Measurements from ENCODE around the gene SKA2. TPM values are rescaled to one million over a fixed set of nuclear protein-coding genes. Genes with fewer than 3 reads are reported as not detected.
"Not testable (repeated sequence)": the region's sequence is repeated elsewhere in the genome, so short reads cannot be mapped to it uniquely, and the experiment has no call there.

The SKA2 gene
- total and polyA plus RNA-seq, 3 experiments from 2014 or later, result 30.7 to 60.0 (median 55.8) TPM

DNA sequence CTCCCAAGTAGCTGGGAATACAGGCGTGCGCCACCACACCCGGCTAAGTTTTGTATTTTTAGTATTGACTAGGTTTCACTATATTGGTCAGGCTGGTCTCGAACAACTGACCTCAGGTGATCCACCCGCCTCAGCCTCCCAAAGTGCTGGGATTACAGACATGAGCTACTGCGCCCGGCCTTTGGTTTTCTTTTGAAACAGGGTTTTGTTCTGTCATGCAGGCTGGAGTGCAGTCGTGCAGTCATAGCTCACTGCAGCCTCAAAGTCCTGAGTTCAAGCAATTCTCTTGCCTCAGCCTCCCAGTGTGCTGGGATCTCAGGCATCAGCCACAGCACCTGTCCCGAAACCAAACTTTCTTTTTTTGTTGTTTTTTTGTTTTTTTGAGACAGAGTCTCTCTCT is 25.6 kb upstream of the SKA2 start:
- Histone ChIP-seq H3K27me3 (ENCODE audit: insufficient read depth, low read length, poor library complexity, severe bottlenecking) (no peaks in the 10 kb centered on the region), H3K27ac (ENCODE audit: low read depth, low read length) (no peak overlapping the region), H3K4me3 (ENCODE audit: low read length) (no peak overlapping the region), H3K4me1 (ENCODE audit: insufficient read depth, low read length) (no peaks in the 10 kb centered on the region), H3K9me3 (ENCODE audit: low read length) (no peaks in the 10 kb centered on the region), H3K36me3 (ENCODE audit: insufficient read depth, low read length) (no peaks in the 10 kb centered on the region)
- POLR2A ChIA-PET, result no interaction called here
- H3K4me1 Mint-ChIP-seq, result no peaks in the 10 kb centered on the region
- no peak for DNase-seq
- no peak overlapping the region for H3K27ac Mint-ChIP-seq
- peaks cover 0 to 5% (median 0%) of the 10 kb centered on the region in 3 donors for H3K36me3 Mint-ChIP-seq
- H3K4me3 Mint-ChIP-seq, result no peak overlapping the region
- H3K9me3 Mint-ChIP-seq, result no peaks in the 10 kb centered on the region
- H3K27me3 Mint-ChIP-seq, result no peaks in the 10 kb centered on the region
- CTCF ChIA-PET, result no interaction called here

- POLR2A ChIA-PET, CTCF ChIA-PET: not testable (repeated sequence)
Measured at GRCh38 chr17:59179601-59180000, 24.6 kb upstream of the SKA2 start.

DNA sequence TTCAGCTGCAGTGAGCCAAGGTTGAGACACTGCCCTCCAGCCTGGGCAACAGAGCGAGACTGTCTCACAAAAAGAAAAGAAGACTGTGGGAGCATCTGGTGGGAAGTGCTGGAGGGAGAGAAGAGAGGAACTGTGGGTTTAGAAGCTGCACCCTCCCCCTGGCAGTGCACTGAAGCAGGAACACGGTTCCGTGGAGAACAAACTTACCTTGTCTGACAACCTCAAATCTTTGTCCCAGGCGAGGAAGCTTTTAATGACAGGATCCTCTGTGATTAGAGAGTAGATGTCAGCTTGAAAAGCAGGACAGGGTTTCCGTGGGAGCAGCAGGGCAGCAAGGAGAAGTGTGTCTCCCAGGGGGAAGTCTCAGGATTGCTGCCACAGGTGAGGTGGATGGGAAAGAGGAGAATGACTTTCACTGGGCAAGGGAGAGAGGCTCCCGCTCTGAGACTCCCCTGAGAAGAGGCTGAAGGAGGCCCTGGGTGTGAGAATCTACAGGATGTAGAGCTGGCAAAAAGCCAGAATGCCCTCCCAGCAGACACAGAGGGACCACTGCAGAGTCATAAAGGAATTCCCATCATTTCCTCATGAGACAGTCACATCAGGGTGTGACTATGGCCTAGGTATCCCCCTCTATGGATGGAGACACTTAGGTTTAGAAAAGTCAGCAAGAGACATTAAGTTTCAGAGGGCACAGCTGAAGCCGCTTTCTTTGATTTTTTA is 23.4 kb upstream of the SKA2 start:
- peaks cover 0 to 5% (median 0%) of the 10 kb centered on the region in 3 donors for H3K36me3 Mint-ChIP-seq
- H3K27ac Mint-ChIP-seq, result peak overlapping the region in 1 of 8 donors; percentile 22
- ChIA-PET CTCF (interaction anchor here (0.7 kb wide), 1 partner anchor 928 kb away, joined by 3 read pairs; no protein-coding TSS in a partner anchor), POLR2A (no interaction called here)
- no peaks in the 10 kb centered on the region for H3K9me3 Mint-ChIP-seq
- H3K27ac ChIP-seq (ENCODE audit: low read depth, low read length), result no peak overlapping the region
- no peaks in the 10 kb centered on the region for H3K9me3 ChIP-seq (ENCODE audit: low read length)
- no peak for DNase-seq
- H3K36me3 ChIP-seq (ENCODE audit: insufficient read depth, low read length), result no peaks in the 10 kb centered on the region
- H3K4me3 Mint-ChIP-seq, result no peak overlapping the region
- H3K27me3 ChIP-seq (ENCODE audit: insufficient read depth, low read length, poor library complexity, severe bottlenecking), result no peaks in the 10 kb centered on the region
- H3K27me3 Mint-ChIP-seq, result no peaks in the 10 kb centered on the region
- no peak overlapping the region for H3K4me3 ChIP-seq (ENCODE audit: low read length)
- H3K4me1 Mint-ChIP-seq, result no peaks in the 10 kb centered on the region
- no peaks in the 10 kb centered on the region for H3K4me1 ChIP-seq (ENCODE audit: insufficient read depth, low read length)

More at GRCh38 chr17:59179601-59180000, 24.6 kb upstream of the SKA2 start:
- H3K27ac Mint-ChIP-seq; H3K27me3 Mint-ChIP-seq; DNase-seq; H3K4me3 Mint-ChIP-seq; H3K9me3 Mint-ChIP-seq; H3K36me3 Mint-ChIP-seq; H3K4me1 Mint-ChIP-seq; H3K27me3 ChIP-seq (ENCODE audit: insufficient read depth, low read length, poor library complexity, severe bottlenecking); H3K4me1 ChIP-seq (ENCODE audit: insufficient read depth, low read length); H3K9me3 ChIP-seq (ENCODE audit: low read length); H3K4me3 ChIP-seq (ENCODE audit: low read length); H3K36me3 ChIP-seq (ENCODE audit: insufficient read depth, low read length); H3K27ac ChIP-seq (ENCODE audit: low read depth, low read length): not testable (repeated sequence)

DNA sequence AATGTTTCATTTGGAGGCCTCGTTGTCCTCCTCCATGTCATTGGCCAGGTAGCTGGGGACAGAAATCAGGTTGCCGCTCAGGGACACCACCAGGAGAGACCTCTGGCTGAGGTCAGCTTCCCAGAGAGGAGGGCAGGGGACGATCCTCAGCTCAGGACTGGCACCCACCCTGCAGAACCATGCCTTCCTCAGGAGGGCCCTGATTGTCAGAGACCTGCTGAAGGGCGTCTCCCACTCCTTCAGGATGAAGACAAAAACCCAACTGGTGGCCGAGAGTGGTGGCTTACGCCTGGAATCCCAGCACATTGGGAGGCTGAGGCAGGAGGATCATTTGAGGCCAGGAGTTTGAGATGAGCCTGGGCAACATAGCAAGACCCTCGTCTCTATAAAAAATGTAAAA is 20.1 kb upstream of the SKA2 start:
- Mint-ChIP-seq H3K4me1 (peaks cover 4% of the 10 kb centered on the region in 3 donors), H3K4me3 (no peak overlapping the region), H3K9me3 (no peaks in the 10 kb centered on the region), H3K36me3 (peaks cover 0 to 4% (median 0%) of the 10 kb centered on the region in 3 donors), H3K27ac (no peak overlapping the region), H3K27me3 (no peaks in the 10 kb centered on the region)
- CTCF ChIA-PET, result interaction anchor here (0.6 kb wide), 1 partner anchor 32 kb away, joined by 3 read pairs; no protein-coding TSS in a partner anchor
- H3K4me1 ChIP-seq (ENCODE audit: insufficient read depth, low read length), result no peaks in the 10 kb centered on the region
- no peaks in the 10 kb centered on the region for H3K27me3 ChIP-seq (ENCODE audit: insufficient read depth, low read length, poor library complexity, severe bottlenecking)
- no peaks in the 10 kb centered on the region for H3K9me3 ChIP-seq (ENCODE audit: low read length)
- no peak for DNase-seq
- POLR2A ChIA-PET, result no interaction called here
- no peak overlapping the region for H3K27ac ChIP-seq (ENCODE audit: low read depth, low read length)
- no peak overlapping the region for H3K4me3 ChIP-seq (ENCODE audit: low read length)
- H3K36me3 ChIP-seq (ENCODE audit: insufficient read depth, low read length), result no peaks in the 10 kb centered on the region

GRCh38 chr17:59174671-59175070 is 19.7 kb upstream of the SKA2 start:
- H3K4me1 Mint-ChIP-seq, result peaks cover 4% of the 10 kb centered on the region in 3 donors
- Histone ChIP-seq H3K9me3 (ENCODE audit: low read length) (no peaks in the 10 kb centered on the region), H3K27me3 (ENCODE audit: insufficient read depth, low read length, poor library complexity, severe bottlenecking) (no peaks in the 10 kb centered on the region), H3K4me1 (ENCODE audit: insufficient read depth, low read length) (no peaks in the 10 kb centered on the region), H3K36me3 (ENCODE audit: insufficient read depth, low read length) (no peaks in the 10 kb centered on the region), H3K4me3 (ENCODE audit: low read length) (no peak overlapping the region), H3K27ac (ENCODE audit: low read depth, low read length) (no peak overlapping the region)
- no peak for DNase-seq
- H3K27ac Mint-ChIP-seq, result no peak overlapping the region
- no peak overlapping the region for H3K4me3 Mint-ChIP-seq
- POLR2A ChIA-PET, result no interaction called here
- CTCF ChIA-PET, result interaction anchor here (0.6 kb wide), 1 partner anchor 32 kb away, joined by 3 read pairs; no protein-coding TSS in a partner anchor
- H3K27me3 Mint-ChIP-seq, result no peaks in the 10 kb centered on the region
- H3K9me3 Mint-ChIP-seq, result no peaks in the 10 kb centered on the region
- peaks cover 0 to 4% (median 0%) of the 10 kb centered on the region in 3 donors for H3K36me3 Mint-ChIP-seq

DNA sequence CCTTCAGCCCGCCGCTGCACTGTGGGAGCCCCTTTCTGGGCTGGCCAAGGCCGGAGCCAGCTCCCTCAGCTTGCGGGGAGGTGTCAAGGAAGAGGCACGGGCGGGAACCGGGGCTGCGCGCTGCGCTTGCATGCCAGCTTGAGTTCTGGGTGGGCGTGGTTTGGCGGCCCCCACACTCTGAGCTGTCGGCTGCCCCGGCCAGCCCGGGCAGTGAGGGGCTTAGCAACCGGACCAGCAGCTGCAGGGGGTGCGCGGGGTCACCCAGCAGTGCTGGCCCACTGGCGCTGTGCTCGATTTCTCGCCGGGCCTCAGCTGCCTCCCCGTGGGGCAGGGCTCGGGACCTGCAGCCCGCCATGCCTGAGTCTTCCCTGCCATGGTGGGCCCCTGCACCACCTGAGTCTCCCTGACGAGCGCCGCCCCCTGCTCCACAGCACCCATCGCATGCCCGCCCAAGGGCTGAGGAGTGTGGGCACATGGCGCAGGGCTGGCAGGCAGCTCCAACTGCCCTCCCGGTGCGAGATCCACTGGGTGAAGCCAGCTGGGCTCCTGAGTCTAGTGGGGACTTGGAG is 17.5 kb upstream of the SKA2 start:
- Histone ChIP-seq H3K9me3 (ENCODE audit: low read length) (no peaks in the 10 kb centered on the region), H3K4me1 (ENCODE audit: insufficient read depth, low read length) (no peaks in the 10 kb centered on the region), H3K4me3 (ENCODE audit: low read length) (no peak overlapping the region), H3K36me3 (ENCODE audit: insufficient read depth, low read length) (no peaks in the 10 kb centered on the region), H3K27ac (ENCODE audit: low read depth, low read length) (no peak overlapping the region), H3K27me3 (ENCODE audit: insufficient read depth, low read length, poor library complexity, severe bottlenecking) (no peaks in the 10 kb centered on the region)
- DNase-seq, result no peak
- H3K4me3 Mint-ChIP-seq, result no peak overlapping the region
- POLR2A ChIA-PET, result no interaction called here
- no peaks in the 10 kb centered on the region for H3K27me3 Mint-ChIP-seq
- H3K4me1 Mint-ChIP-seq, result peaks cover 4% of the 10 kb centered on the region in 3 donors
- CTCF ChIA-PET, result interaction anchor here (1.3 kb wide), 1 partner anchor 10 kb away, joined by 3 read pairs; no protein-coding TSS in a partner anchor
- H3K27ac Mint-ChIP-seq, result no peak overlapping the region
- peaks cover 0 to 4% (median 0%) of the 10 kb centered on the region in 3 donors for H3K36me3 Mint-ChIP-seq
- H3K9me3 Mint-ChIP-seq, result no peaks in the 10 kb centered on the region

DNA sequence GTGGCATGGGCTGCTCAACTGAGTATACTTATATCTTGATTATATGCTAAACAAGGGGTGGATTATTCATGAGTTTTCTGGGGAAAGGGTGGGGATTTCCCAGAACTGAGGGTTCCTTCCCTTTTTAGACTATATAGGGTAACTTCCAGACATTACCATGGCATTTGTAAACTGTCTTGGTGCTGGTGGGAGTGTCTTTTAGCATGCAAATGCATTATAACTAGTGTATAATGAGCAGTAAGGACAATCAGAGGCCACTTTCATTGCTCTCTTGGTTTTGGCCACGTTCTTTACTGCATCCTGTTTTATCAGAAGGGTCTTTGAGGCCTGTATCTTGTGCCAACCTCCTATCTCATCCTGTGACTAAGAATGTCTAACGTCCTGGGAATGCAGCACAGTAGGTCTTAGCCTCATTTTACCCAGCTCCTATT is 12.6 kb upstream of the SKA2 start:
- H3K4me1 Mint-ChIP-seq, result peaks cover 7 to 11% (median 10%) of the 10 kb centered on the region in 3 donors
- Histone ChIP-seq H3K4me3 (ENCODE audit: low read length) (no peak overlapping the region), H3K27me3 (ENCODE audit: insufficient read depth, low read length, poor library complexity, severe bottlenecking) (no peaks in the 10 kb centered on the region), H3K4me1 (ENCODE audit: insufficient read depth, low read length) (peaks cover 4% of the 10 kb centered on the region), H3K9me3 (ENCODE audit: low read length) (no peaks in the 10 kb centered on the region), H3K36me3 (ENCODE audit: insufficient read depth, low read length) (no peaks in the 10 kb centered on the region), H3K27ac (ENCODE audit: low read depth, low read length) (no peak overlapping the region)
- ChIA-PET CTCF (no interaction called here), POLR2A (no interaction called here)
- no peaks in the 10 kb centered on the region for H3K9me3 Mint-ChIP-seq
- H3K27ac Mint-ChIP-seq, result no peak overlapping the region
- H3K4me3 Mint-ChIP-seq, result no peak overlapping the region
- H3K27me3 Mint-ChIP-seq, result peaks cover 0 to 2% of the 10 kb centered on the region in 2 donors
- H3K36me3 Mint-ChIP-seq, result no peaks in the 10 kb centered on the region
- no peak for DNase-seq

DNA sequence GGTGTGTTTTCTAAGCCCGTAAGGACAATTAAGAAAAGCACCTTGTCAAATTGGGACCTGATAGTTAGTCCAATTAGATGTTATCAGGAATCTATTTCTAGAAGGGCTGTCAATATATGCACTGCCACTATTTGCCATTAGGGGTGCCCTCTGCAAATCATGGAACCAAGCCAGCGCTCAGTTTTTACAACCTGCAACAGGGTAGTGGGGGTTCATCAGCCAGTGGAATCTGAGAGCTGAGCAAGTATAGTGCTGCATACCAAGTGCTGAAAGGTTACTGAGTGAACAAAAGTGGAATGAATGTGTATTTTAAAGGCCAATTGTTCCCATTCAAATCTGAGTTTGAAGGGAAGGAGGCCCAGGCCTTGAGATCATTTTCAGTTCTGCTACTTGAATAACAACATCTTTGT is 11.0 kb upstream of the SKA2 start:
- Mint-ChIP-seq H3K36me3 (no peaks in the 10 kb centered on the region), H3K4me1 (peaks cover 7 to 22% (median 10%) of the 10 kb centered on the region in 3 donors), H3K27me3 (peaks cover 0 to 2% of the 10 kb centered on the region in 2 donors), H3K27ac (peak overlapping the region in 5 of 8 donors; percentile 42 to 79 (median 63)), H3K9me3 (no peaks in the 10 kb centered on the region), H3K4me3 (peak overlapping the region in 4 of 7 donors; percentile 13 to 65 (median 62))
- H3K36me3 ChIP-seq (ENCODE audit: insufficient read depth, low read length), result no peaks in the 10 kb centered on the region
- peaks cover 4% of the 10 kb centered on the region for H3K4me1 ChIP-seq (ENCODE audit: insufficient read depth, low read length)
- no peak overlapping the region for H3K27ac ChIP-seq (ENCODE audit: low read depth, low read length)
- POLR2A ChIA-PET, result no interaction called here
- DNase-seq, result peak in 4 of 5 donors; percentile 11 to 56 (median 20)
- no peak overlapping the region for H3K4me3 ChIP-seq (ENCODE audit: low read length)
- no peaks in the 10 kb centered on the region for H3K27me3 ChIP-seq (ENCODE audit: insufficient read depth, low read length, poor library complexity, severe bottlenecking)
- CTCF ChIA-PET, result interaction anchor here (1.7 to 1.8 kb wide), 2 partner anchors 9 to 59 kb away, joined by 3 read pairs; partner anchors contain the start of gene TRIM37
- no peaks in the 10 kb centered on the region for H3K9me3 ChIP-seq (ENCODE audit: low read length)
